Ammon's horn (tissue), 1 donor: ENCODE results near the gene MBNL2.
A peak's percentile ranks its signal among the peaks of the same experiment; 100 is the strongest.

Source experiments
- DNase-seq: peaks from one replicate; pipeline ENCODE4 v3.0.0-alpha.2; 2016; ENCODE audit warnings: low spot score

MBNL2 gene

DNA sequence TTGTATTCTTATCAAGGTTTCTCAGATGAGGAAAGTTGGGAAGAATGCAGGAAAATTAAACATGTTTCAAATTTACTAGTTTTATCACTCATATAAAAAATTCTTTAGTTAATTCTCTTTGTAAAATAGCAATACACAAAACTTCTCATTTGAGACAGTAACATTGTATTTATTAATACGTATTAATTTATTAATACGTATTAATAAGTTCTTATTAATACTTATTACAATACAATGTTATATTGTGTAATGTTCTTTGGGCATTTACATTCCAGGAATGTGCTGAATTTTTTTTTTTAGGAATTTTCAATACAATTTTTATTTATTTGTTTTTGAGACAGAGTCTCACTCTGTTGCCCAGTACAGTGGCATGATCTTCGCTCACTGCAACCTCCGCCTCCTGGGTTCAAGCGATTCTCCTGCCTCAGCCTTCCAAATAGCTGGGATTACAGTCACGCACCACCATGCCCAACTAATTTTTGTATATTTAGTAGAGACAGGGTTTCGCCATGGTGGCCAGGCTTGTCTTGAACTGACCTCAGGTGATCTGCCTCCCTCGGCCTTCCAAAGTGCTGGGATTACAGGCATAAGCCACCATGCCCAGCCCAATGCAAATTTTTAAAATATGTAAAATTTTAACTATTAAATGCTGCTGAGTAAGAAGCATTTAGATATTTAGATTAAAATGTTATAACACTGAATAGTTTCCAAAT lies 31.6 kb downstream of the MBNL2 start:
- DNase-seq: no peak

- DNase-seq: no peak
Measured at GRCh38 chr13:97254816-97255215, 32.7 kb downstream of the MBNL2 start.

GRCh38 chr13:97255515-97256021 lies 33.4 kb downstream of the MBNL2 start:
- DNase-seq: no peak

DNA sequence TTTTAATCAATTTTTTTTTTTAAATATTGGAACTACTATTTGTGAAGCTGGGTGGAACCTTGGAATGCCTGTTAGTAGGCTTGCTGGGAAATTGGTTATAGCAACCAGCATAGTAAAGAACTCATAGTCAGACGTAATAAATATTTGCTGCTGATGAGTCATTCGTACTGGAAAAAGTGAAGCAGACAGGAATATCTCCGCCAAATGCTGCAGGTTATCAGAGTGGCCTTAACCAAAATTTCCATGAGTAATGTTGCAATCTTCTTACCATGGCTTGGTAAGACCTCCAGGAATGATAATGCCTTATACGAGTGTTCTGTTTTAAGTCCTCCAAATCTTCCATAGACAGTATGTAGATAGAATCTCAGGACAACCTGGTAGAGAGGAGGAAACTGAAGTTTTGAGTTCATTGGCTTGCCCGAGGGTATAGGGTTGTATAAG lies 34.2 kb downstream of the MBNL2 start:
- DNase-seq: no peak

- no peak for DNase-seq
Measured at GRCh38 chr13:97257228-97257755, 35.2 kb downstream of the MBNL2 start.

- DNase-seq: no peak
Measured at GRCh38 chr13:97257800-97258799, 36.0 kb downstream of the MBNL2 start.

DNA sequence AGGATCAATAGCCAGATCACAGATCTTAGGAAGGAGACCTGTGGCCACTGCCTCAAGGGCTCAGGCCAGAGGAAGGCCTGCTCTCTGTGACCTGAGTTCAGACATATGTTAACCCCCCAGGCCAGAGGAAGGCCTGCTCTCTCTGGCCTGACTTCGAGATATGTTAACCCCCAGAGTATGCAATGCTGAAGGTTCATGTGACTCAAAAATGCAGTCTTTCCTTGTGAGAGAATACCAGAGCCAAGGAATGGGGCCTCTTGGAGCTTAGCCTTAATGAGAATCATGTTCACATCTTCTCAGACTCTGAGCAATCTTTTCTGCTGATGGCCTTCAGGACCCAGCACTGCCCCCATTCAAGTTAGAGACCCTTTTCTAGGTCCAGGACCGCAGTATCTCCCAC lies 36.7 kb downstream of the MBNL2 start:
- DNase-seq: no peak

GRCh38 chr13:97259410-97259797 lies 37.3 kb downstream of the MBNL2 start:
- DNase-seq: no peak

DNA sequence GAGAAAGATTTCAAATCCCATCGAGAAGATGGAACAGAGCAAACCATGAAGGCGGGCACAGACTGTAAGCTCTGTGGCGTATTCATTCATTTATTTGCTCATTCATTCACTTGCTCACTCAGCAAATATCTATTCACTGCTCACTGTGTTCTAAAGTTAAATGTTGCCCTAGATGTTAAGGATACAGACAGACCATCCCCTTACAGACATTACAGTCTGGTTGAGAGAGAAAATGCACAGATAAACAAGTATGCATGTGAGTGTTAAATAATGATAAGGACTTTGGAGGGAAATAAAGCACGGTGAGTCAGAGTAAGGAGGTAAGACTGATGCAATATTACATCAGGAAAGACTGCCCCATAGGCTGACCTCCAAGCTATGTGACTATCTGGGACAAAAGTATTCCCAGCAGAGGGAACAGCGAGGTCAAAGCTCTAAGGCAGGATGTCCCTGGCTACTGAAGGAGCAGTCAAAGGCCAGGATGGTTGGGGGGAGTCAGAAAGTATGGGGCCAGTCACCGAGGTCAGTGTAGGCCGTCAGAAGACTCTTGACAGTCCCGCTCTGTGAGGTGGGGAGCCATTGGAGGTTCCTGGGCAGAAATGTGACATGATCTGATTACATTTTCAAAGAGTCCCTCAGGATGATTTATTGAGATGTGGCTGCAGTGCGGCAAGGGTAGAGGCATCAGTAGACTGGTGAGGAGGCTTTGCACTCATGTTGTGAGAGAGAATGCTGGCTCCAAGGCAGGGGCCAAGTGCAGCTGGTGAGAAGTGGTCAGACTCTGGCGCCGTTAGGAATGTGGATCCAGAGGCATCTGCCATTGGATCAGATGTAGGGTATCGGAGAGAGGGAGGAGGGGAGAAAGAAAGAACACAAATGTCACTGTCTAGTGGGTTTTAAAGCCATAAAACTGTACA lies 37.9 kb downstream of the MBNL2 start:
- no peak for DNase-seq

GRCh38 chr13:97261254-97262005 lies 39.3 kb downstream of the MBNL2 start:
- DNase-seq: peak; percentile 49

DNA sequence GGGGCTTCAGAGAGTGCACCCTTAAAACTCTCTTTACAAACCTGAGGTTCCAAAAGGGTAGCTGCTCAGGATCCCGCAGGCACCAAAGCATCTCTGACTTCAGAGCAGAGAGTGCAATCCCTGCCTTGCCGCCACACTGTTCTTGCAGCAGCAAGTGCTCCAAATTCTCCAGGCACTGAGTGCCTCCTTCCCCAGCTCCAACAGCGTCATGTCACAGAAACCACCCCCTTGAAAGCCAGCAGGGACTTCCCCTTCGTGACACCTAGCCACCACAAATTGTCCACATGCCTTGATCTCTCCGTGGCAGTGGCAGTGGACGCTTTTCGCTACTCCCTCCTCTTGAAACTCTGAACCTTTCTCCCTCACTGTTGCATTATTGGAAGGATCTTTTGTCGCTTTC lies 39.9 kb downstream of the MBNL2 start:
- DNase-seq: no peak

DNA sequence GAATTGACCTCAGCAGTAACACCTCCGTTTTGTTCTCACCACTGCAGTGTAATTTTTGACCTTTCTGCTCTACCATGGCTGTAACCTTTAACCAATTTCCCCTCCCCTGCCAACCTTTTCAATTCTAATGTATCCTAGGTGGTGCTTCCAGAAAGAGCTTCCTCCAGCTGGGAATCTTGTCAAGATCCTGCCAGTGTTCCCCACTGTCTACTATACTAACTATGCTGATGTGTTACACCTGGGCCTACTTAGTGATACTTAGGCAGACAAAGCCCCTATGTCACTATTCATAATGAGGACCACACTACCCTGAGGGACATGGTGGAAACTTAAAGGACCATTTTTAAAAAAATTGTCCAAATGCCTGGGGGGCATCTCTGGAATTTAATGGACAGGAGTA lies 41.0 kb downstream of the MBNL2 start:
- DNase-seq: no peak

DNA sequence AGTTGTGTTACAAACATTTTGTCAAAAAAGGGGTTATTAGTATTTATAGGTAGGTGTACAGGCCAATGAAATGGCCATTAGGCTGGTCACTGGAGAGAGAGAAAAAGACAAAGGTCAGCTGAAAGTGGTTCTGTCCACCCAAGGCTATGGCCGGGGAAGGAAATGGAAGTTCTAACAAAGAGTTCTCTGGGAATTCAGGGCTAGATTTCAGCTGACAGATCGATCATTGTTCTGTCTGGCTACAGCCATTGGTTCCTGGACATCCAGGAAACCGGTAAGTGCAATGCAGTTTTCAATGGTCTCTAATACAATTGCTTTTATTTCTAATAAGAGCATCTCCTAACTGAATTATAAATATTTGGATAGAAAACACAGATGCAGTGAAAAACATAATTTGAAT lies 42.5 kb downstream of the MBNL2 start:
- DNase-seq: no peak

DNA sequence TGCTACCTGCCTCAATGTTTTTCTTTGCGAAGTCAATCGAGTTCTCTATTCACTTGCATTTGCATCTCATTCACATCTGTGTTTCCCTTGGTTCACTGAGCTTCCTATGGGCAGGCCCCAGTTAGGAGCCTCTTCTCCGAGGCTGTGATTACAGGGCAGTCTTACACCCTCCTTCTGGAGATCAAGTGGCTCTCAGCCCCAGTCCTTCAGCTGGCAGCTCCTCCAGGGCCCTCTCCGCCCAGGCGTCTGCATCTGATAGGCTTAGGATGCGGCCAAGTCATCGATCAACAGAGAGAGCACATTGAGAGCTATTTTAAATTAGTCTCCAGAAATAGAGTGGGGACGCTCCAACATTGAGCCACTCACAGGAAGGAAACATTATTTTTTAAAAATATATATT lies 44.2 kb downstream of the MBNL2 start:
- no peak for DNase-seq

- DNase-seq: no peak
Measured at GRCh38 chr13:97266772-97267417, 44.8 kb downstream of the MBNL2 start.

DNA sequence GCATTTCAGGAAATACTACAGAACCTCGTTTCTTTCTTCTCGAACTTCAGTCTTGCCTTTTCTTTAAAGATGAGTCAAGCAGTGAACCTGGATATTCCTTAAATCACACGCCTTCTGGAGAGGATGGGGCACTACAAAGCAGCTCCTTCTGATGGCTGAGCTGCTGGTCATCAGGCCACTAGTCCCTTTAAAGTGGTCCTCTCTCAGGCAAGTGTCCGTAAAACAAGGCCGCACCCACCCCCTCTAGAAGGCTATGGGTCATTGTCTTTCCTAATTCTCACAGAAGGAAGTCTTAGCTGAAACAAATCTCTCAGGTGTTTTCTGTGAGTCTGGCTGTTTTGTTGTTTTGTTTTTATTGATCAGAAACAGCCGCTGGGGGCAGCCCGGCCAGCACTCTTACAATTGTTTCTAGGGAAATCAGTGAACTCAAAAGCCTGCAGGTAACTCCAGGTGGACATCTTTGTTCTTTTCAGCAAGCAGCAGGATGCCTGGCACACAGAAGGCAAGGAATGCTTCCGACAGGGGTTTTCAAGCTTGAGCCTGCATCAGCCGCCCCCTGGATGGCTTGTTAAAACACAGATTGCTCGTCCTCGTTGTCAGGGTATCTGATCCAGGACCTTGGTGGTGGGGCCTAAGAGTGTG lies 45.4 kb downstream of the MBNL2 start:
- DNase-seq: no peak

DNA sequence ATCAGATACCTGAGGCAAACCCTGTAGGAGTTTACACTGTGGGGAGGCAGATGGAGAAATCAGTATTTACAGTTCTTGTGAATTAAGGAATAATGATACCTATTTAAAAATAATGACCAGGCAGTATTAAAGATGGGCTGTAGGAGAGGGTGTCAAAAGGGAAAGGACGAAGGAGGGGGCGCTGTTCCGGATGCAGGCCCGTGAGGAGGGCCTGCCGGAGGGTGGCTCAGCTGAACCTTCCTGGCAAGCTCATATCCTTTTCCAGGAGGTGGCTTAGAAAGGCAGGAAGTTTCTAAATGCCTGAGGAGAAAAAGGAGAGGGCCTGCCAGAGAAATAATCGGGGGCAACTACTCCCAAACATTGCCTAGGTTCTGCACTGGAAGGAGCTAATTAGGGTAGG lies 46.6 kb downstream of the MBNL2 start:
- no peak for DNase-seq

DNA sequence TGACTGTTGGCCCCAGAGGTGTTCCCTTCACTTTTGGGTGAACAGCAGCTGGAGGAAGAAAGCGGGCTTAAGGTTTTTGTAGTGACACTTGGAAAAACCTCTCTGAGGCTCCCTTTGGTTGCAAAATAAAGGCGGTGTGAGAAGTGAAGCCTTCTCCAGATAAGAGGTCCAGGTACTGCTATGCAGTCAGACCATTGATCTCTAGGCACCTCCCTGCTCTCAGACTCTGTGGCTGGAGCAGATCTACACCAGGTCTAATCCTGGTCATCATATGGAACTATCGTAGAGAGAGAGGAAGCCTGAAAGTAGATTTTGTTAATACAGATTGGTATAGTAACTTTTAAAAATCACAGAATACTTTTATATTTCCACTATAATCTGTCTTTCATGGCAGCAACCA lies 47.5 kb downstream of the MBNL2 start:
- no peak for DNase-seq

DNA sequence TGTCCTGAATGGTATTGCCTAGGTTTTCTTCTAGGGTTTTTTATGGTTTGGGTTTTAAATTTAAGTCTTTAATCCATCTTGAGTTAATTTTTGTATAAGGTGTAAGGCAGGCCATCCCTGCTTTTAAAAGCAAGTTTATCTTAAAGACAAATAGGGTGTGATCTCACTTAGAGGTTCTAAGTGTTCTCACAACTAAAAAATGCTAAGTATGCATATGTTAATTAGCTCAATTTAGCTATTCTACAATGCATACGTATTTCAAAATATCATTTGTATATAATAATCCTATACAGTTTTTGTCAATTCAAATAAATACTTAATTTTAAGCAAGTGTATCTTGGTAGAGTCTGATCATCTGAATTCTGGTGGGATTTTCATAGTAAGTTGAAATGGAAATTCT lies 50.4 kb downstream of the MBNL2 start:
- DNase-seq: no peak

GRCh38 chr13:97273341-97273831 lies 51.3 kb downstream of the MBNL2 start:
- no peak for DNase-seq
